WTC11 (cell line): ENCODE data around the gene PCK2. TPM values are rescaled to one million over a fixed set of nuclear protein-coding genes. Genes with fewer than 3 reads are reported as not detected.

ENCODE experiments used
- ATAC-seq: fragments of 200-7000 bp; cut with Tn5 transposase; 2 replicates; pipeline ENCODE4 v1.10.0; 2021; ENCODE audit warnings: mild to moderate bottlenecking, moderate library complexity
- CTCF ChIA-PET: fragments of 300-600 bp; sonication (Branson Sonifier 250); formaldehyde crosslinking; loops from one replicate; lab custom pipeline; 2021; ENCODE audit warnings: antibody characterized with exemption; lab: Charles Lee
- POLR2A ChIA-PET: fragments of 350-600 bp; sonication (Branson Sonifier 250); formaldehyde crosslinking; loops from one replicate; lab custom pipeline; 2021; ENCODE audit warnings: antibody characterized with exemption; lab: Charles Lee
- DNase-seq: peaks from one replicate; pipeline ENCODE4 v3.0.0; 2021; ENCODE audit warnings: low spot score
- H3K27ac Mint-ChIP-seq: 2 replicates; pipeline ENCODE4 v1.8.0; 2021; ENCODE audit warnings: mixed read lengths
- H3K27me3 Mint-ChIP-seq: 2 replicates; pipeline ENCODE4 v1.8.0; 2021; ENCODE audit warnings: low read depth, mild to moderate bottlenecking, moderate library complexity, mixed read lengths
- H3K36me3 Mint-ChIP-seq: 2 replicates; pipeline ENCODE4 v1.8.0; 2021; ENCODE audit warnings: mixed read lengths
- H3K4me1 Mint-ChIP-seq: 2 replicates; pipeline ENCODE4 v1.8.0; 2022; ENCODE audit warnings: mixed read lengths
- H3K4me3 Mint-ChIP-seq: 2 replicates; pipeline ENCODE4 v1.8.0; 2021; ENCODE audit warnings: mild to moderate bottlenecking, moderate library complexity, mixed read lengths
- H3K9me3 Mint-ChIP-seq: 2 replicates; pipeline ENCODE4 v1.8.0; 2021; ENCODE audit warnings: mixed read lengths
- JUN ChIP-seq: sonication (generic); formaldehyde crosslinking; IDR thresholded peaks from 2 replicates; pipeline ENCODE4 v1.8.0; 2023; ENCODE audit warnings: mild to moderate bottlenecking, missing genetic modification reagents
- MXD4 ChIP-seq: fragments of 250-450 bp; sonication (Bioruptor Pico); IDR thresholded peaks from 2 replicates; pipeline ENCODE4 v1.8.0; 2021; ENCODE audit warnings: mild to moderate bottlenecking, moderate library complexity, borderline replicate concordance
- RELA ChIP-seq: sonication (generic); formaldehyde crosslinking; IDR thresholded peaks from 2 replicates; pipeline ENCODE4 v1.8.1; 2022; ENCODE audit warnings: missing genetic modification reagents, mild to moderate bottlenecking, borderline replicate concordance
- ZNF219 ChIP-seq: sonication (generic); formaldehyde crosslinking; IDR thresholded peaks from 2 replicates; pipeline ENCODE4 v1.8.0; 2023; ENCODE audit warnings: missing genetic modification reagents, mild to moderate bottlenecking, borderline replicate concordance
- ZNF396 ChIP-seq: fragments of 250-450 bp; sonication (Bioruptor Pico); IDR thresholded peaks from 2 replicates; pipeline ENCODE4 v1.8.0; 2021; ENCODE audit warnings: mild to moderate bottlenecking, moderate library complexity, borderline replicate concordance
- ZNF671 ChIP-seq: fragments of 250-450 bp; sonication (Bioruptor Pico); IDR thresholded peaks from 2 replicates; pipeline ENCODE4 v1.8.0; 2021; ENCODE audit warnings: mild to moderate bottlenecking
- total RNA-seq: library from RNA; stranded (reverse); gene quantifications from 3 replicates; pipeline ENCODE4 v1.2.3, GENCODE V29; 2021
- TF ChIP-seq, protein P1 (sequence below): sonication (generic); formaldehyde crosslinking; IDR thresholded peaks from 2 replicates; pipeline ENCODE4 v1.8.1; 2022; ENCODE audit warnings: low read depth, mild to moderate bottlenecking, moderate library complexity, missing genetic modification reagents, borderline replicate concordance
- TF ChIP-seq, protein P2 (sequence below): sonication (generic); formaldehyde crosslinking; IDR thresholded peaks from 2 replicates; pipeline ENCODE4 v1.8.1; 2022; ENCODE audit warnings: mild to moderate bottlenecking, moderate library complexity, missing genetic modification reagents
- TF ChIP-seq, protein P3 (sequence below): sonication (generic); formaldehyde crosslinking; IDR thresholded peaks from 2 replicates; pipeline ENCODE4 v1.8.0; 2022; ENCODE audit warnings: mild to moderate bottlenecking, missing genetic modification reagents
- TF ChIP-seq, protein P4 (sequence below): sonication (generic); formaldehyde crosslinking; IDR thresholded peaks from 2 replicates; pipeline ENCODE4 v1.8.0; 2022; ENCODE audit warnings: missing genetic modification reagents
- TF ChIP-seq, protein P5 (sequence below): sonication (generic); formaldehyde crosslinking; conservative IDR thresholded peaks from 2 replicates; pipeline ENCODE4 v1.8.1; 2022; ENCODE audit warnings: mild to moderate bottlenecking, missing genetic modification reagents
- TF ChIP-seq, protein P6 (sequence below): sonication (generic); formaldehyde crosslinking; IDR thresholded peaks from 2 replicates; pipeline ENCODE4 v1.8.0; 2023; ENCODE audit warnings: missing genetic modification reagents
- TF ChIP-seq, protein P7 (sequence below): sonication (generic); formaldehyde crosslinking; IDR thresholded peaks from 2 replicates; pipeline ENCODE4 v1.8.1; 2023; ENCODE audit warnings: mild to moderate bottlenecking, missing genetic modification reagents
- TF ChIP-seq, protein P8 (sequence below): sonication (generic); formaldehyde crosslinking; IDR thresholded peaks from 2 replicates; pipeline ENCODE4 v1.8.0; 2023; ENCODE audit warnings: missing genetic modification reagents, mild to moderate bottlenecking, borderline replicate concordance

The PCK2 gene
- total RNA-seq, 1 experiment from 2014 or later = 67.0 TPM

DNA sequence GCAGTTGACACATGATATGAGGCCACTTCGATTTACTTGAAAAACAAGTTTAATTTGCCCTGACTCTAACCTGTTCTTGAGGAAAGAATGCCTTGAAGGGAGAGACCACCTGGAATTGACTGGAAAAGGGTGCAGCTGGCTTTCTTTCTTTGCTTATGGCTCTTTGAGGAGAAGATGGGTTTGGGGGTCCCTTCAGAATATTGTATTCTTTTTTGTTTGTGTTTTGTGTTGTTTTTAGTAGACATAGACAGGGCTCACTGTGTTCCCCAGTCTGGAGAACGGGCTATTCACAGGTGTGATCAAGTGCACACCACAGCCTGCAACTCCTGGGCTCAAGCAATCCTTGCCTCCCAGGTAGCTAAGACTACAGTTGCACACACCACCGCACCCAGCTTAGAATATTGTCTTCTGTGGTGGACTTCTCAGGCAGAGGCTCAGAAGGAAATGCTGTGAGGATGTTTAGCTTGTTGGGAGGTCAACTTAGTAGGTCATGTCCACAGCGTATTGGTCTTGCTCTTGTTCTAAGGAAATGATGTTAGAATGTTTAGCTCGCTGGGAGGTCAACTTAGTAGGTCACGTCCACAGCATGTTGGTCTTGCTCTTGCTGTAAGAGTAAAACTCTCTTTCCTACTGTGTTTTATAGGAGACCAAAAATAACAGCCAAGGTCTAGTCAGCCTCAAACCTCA, 22.2 kb downstream of the PCK2 start:
- CTCF ChIA-PET = interaction anchor here (0.5 to 3.3 kb wide), 5 partner anchors 20 to 128 kb away, joined by 3 to 67 read pairs (median 26); partner anchors contain the start of genes EMC9, IRF9 and PSME1
- H3K27ac Mint-ChIP-seq = no peak overlapping the region
- ATAC-seq = no peak
- peaks cover 4% of the 10 kb centered on the region; the same call in 1 of the 2 replicates for H3K27me3 Mint-ChIP-seq
- no peak for TF ChIP-seq ZNF671 (CRISPR knock-in tag)
- no peak for TF ChIP-seq RELA (CRISPR knock-in tag)
- no peak for TF ChIP-seq JUN
- TF ChIP-seq, protein P1, sequence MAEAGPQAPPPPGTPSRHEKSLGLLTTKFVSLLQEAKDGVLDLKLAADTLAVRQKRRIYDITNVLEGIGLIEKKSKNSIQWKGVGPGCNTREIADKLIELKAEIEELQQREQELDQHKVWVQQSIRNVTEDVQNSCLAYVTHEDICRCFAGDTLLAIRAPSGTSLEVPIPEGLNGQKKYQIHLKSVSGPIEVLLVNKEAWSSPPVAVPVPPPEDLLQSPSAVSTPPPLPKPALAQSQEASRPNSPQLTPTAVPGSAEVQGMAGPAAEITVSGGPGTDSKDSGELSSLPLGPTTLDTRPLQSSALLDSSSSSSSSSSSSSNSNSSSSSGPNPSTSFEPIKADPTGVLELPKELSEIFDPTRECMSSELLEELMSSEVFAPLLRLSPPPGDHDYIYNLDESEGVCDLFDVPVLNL (CRISPR knock-in tag) = no peak
- TF ChIP-seq, protein P2, sequence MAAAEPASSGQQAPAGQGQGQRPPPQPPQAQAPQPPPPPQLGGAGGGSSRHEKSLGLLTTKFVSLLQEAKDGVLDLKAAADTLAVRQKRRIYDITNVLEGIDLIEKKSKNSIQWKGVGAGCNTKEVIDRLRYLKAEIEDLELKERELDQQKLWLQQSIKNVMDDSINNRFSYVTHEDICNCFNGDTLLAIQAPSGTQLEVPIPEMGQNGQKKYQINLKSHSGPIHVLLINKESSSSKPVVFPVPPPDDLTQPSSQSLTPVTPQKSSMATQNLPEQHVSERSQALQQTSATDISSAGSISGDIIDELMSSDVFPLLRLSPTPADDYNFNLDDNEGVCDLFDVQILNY (CRISPR knock-in tag) = no peak
- no peak for TF ChIP-seq ZNF396 (CRISPR knock-in tag)
- TF ChIP-seq, all 79 proteins: peak for 0
- POLR2A ChIA-PET = interaction anchor here (0.7 to 3.3 kb wide), 5 partner anchors 13 to 79 kb away, joined by 3 to 44 read pairs (median 12); partner anchors contain the start of genes CARMIL3, PCK2, PSME2 and RNF31
- Mint-ChIP-seq H3K9me3 (no peaks in the 10 kb centered on the region), H3K4me3 (peak overlapping the region; percentile 99), H3K4me1 (peaks cover 17% of the 10 kb centered on the region), H3K36me3 (peaks cover 40% of the 10 kb centered on the region)
- no peak for DNase-seq

DNA sequence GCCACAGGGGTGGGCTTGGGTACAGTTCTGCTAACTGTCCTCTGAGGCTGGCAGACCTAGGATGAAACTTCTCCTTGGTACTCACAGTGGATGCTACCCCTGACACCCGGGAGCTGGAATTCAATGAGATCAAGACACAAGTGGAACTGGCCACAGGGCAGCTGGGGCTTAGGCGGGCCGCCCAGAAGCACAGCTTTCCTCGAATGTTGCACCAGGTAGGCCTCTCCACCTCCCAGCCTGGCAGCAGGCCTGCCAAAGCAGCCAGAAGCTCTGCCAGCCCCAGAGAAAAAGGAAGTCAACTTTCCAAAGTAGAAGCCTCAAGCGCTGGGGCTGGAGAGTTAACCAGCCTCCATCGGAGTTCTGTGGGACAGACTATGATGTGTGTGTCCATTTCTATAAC, 23.1 kb downstream of the PCK2 start:
- H3K9me3 Mint-ChIP-seq = no peaks in the 10 kb centered on the region
- CTCF ChIA-PET = interaction anchor here (0.6 to 1.3 kb wide), 2 partner anchors 9 to 44 kb away, joined by 3 read pairs; partner anchors contain the start of gene IRF9
- TF ChIP-seq ZNF219 (no peak), MXD4 (CRISPR knock-in tag) (no peak), ZNF671 (CRISPR knock-in tag) (no peak)
- TF ChIP-seq, protein P3, sequence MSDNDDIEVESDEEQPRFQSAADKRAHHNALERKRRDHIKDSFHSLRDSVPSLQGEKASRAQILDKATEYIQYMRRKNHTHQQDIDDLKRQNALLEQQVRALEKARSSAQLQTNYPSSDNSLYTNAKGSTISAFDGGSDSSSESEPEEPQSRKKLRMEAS (CRISPR knock-in tag) = no peak
- TF ChIP-seq, protein P4, sequence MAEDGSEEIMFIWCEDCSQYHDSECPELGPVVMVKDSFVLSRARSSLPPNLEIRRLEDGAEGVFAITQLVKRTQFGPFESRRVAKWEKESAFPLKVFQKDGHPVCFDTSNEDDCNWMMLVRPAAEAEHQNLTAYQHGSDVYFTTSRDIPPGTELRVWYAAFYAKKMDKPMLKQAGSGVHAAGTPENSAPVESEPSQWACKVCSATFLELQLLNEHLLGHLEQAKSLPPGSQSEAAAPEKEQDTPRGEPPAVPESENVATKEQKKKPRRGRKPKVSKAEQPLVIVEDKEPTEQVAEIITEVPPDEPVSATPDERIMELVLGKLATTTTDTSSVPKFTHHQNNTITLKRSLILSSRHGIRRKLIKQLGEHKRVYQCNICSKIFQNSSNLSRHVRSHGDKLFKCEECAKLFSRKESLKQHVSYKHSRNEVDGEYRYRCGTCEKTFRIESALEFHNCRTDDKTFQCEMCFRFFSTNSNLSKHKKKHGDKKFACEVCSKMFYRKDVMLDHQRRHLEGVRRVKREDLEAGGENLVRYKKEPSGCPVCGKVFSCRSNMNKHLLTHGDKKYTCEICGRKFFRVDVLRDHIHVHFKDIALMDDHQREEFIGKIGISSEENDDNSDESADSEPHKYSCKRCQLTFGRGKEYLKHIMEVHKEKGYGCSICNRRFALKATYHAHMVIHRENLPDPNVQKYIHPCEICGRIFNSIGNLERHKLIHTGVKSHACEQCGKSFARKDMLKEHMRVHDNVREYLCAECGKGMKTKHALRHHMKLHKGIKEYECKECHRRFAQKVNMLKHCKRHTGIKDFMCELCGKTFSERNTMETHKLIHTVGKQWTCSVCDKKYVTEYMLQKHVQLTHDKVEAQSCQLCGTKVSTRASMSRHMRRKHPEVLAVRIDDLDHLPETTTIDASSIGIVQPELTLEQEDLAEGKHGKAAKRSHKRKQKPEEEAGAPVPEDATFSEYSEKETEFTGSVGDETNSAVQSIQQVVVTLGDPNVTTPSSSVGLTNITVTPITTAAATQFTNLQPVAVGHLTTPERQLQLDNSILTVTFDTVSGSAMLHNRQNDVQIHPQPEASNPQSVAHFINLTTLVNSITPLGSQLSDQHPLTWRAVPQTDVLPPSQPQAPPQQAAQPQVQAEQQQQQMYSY (CRISPR knock-in tag) = no peak
- TF ChIP-seq, protein P5, sequence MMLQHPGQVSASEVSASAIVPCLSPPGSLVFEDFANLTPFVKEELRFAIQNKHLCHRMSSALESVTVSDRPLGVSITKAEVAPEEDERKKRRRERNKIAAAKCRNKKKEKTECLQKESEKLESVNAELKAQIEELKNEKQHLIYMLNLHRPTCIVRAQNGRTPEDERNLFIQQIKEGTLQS = no peak
- TF ChIP-seq, protein P6, sequence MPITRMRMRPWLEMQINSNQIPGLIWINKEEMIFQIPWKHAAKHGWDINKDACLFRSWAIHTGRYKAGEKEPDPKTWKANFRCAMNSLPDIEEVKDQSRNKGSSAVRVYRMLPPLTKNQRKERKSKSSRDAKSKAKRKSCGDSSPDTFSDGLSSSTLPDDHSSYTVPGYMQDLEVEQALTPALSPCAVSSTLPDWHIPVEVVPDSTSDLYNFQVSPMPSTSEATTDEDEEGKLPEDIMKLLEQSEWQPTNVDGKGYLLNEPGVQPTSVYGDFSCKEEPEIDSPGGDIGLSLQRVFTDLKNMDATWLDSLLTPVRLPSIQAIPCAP (CRISPR knock-in tag) = no peak
- TF ChIP-seq, protein P7, sequence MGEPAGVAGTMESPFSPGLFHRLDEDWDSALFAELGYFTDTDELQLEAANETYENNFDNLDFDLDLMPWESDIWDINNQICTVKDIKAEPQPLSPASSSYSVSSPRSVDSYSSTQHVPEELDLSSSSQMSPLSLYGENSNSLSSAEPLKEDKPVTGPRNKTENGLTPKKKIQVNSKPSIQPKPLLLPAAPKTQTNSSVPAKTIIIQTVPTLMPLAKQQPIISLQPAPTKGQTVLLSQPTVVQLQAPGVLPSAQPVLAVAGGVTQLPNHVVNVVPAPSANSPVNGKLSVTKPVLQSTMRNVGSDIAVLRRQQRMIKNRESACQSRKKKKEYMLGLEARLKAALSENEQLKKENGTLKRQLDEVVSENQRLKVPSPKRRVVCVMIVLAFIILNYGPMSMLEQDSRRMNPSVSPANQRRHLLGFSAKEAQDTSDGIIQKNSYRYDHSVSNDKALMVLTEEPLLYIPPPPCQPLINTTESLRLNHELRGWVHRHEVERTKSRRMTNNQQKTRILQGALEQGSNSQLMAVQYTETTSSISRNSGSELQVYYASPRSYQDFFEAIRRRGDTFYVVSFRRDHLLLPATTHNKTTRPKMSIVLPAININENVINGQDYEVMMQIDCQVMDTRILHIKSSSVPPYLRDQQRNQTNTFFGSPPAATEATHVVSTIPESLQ (CRISPR knock-in tag) = no peak
- TF ChIP-seq, protein P8, sequence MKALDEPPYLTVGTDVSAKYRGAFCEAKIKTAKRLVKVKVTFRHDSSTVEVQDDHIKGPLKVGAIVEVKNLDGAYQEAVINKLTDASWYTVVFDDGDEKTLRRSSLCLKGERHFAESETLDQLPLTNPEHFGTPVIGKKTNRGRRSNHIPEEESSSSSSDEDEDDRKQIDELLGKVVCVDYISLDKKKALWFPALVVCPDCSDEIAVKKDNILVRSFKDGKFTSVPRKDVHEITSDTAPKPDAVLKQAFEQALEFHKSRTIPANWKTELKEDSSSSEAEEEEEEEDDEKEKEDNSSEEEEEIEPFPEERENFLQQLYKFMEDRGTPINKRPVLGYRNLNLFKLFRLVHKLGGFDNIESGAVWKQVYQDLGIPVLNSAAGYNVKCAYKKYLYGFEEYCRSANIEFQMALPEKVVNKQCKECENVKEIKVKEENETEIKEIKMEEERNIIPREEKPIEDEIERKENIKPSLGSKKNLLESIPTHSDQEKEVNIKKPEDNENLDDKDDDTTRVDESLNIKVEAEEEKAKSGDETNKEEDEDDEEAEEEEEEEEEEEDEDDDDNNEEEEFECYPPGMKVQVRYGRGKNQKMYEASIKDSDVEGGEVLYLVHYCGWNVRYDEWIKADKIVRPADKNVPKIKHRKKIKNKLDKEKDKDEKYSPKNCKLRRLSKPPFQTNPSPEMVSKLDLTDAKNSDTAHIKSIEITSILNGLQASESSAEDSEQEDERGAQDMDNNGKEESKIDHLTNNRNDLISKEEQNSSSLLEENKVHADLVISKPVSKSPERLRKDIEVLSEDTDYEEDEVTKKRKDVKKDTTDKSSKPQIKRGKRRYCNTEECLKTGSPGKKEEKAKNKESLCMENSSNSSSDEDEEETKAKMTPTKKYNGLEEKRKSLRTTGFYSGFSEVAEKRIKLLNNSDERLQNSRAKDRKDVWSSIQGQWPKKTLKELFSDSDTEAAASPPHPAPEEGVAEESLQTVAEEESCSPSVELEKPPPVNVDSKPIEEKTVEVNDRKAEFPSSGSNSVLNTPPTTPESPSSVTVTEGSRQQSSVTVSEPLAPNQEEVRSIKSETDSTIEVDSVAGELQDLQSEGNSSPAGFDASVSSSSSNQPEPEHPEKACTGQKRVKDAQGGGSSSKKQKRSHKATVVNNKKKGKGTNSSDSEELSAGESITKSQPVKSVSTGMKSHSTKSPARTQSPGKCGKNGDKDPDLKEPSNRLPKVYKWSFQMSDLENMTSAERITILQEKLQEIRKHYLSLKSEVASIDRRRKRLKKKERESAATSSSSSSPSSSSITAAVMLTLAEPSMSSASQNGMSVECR (CRISPR knock-in tag) = no peak

More for the DNA sequence above, 23.1 kb downstream of the PCK2 start:
- no peak for ATAC-seq
- Mint-ChIP-seq H3K36me3 (peaks cover 45% of the 10 kb centered on the region), H3K4me1 (peaks cover 17% of the 10 kb centered on the region), H3K27ac (no peak overlapping the region), H3K27me3 (peaks cover 4% of the 10 kb centered on the region; the same call in 1 of the 2 replicates), H3K4me3 (no peak overlapping the region)
- no peak for DNase-seq
- POLR2A ChIA-PET = interaction anchor here (0.9 kb wide), 1 partner anchor 24 kb away, joined by 3 read pairs; no protein-coding TSS in a partner anchor
